ENCODE measurements around the gene STON2.

GRCh38 chr14:81449114-81449513, 49.0 kb upstream of the STON2 start:
- TF ChIP-seq CTCF (IDR thresholded peaks at IDR 0.05; ENCODE audit: poor library complexity) (no peak), EZH2 (IDR thresholded peaks at IDR 0.05; ENCODE audit: borderline replicate concordance) (no peak), EZH2phosphoT487 (IDR thresholded peaks at IDR 0.05; ENCODE audit: low read depth, severe bottlenecking, unreplicated experiment) (no peak)

Data from hepatocyte (in vitro differentiated cells).